Astrocyte of the hippocampus (primary cell): ENCODE data around the gene RIMBP3B.
"Not testable (repeated sequence)": the region's sequence is repeated elsewhere in the genome, so short reads cannot be mapped to it uniquely, and the experiment has no call there.

ENCODE experiments used
- DNase-seq: peaks from one replicate; pipeline ENCODE4 v3.0.0; 2011; ENCODE audit warnings: low read depth, low spot score

The RIMBP3B gene

GRCh38 chr22:21383701-21384467 is at the start of gene RIMBP3B:
RIMBP3B (plus strand) TSS chr22:21383751; CDS start chr22:21383859, 108 bp downstream.
- DNase-seq = not testable (repeated sequence)

- not testable (repeated sequence) for DNase-seq
Measured at GRCh38 chr22:21357527-21357926, 26.0 kb upstream of the RIMBP3B start.

- not testable (repeated sequence) for DNase-seq
Measured at GRCh38 chr22:21360525-21360924, 23.0 kb upstream of the RIMBP3B start.

GRCh38 chr22:21362473-21362872 is 21.1 kb upstream of the RIMBP3B start:
- not testable (repeated sequence) for DNase-seq

- DNase-seq = not testable (repeated sequence)
Measured at GRCh38 chr22:21363061-21363460, 20.5 kb upstream of the RIMBP3B start.

GRCh38 chr22:21363803-21364202 is 19.7 kb upstream of the RIMBP3B start:
- DNase-seq = not testable (repeated sequence)

GRCh38 chr22:21364362-21364761 is 19.2 kb upstream of the RIMBP3B start:
- not testable (repeated sequence) for DNase-seq

- not testable (repeated sequence) for DNase-seq
Measured at GRCh38 chr22:21365337-21365736, 18.2 kb upstream of the RIMBP3B start.

- not testable (repeated sequence) for DNase-seq
Measured at GRCh38 chr22:21368603-21369310, 14.8 kb upstream of the RIMBP3B start.

GRCh38 chr22:21375880-21376279 is 7.7 kb upstream of the RIMBP3B start:
- DNase-seq = not testable (repeated sequence)

GRCh38 chr22:21384468-21385357 is 1.2 kb downstream of the RIMBP3B start:
- not testable (repeated sequence) for DNase-seq

- DNase-seq = not testable (repeated sequence)
Measured at GRCh38 chr22:21389480-21389879, 5.9 kb downstream of the RIMBP3B start.

- not testable (repeated sequence) for DNase-seq
Measured at GRCh38 chr22:21390013-21390412, 6.5 kb downstream of the RIMBP3B start.

GRCh38 chr22:21394613-21395012 is 11.1 kb downstream of the RIMBP3B start:
- not testable (repeated sequence) for DNase-seq

- DNase-seq = not testable (repeated sequence)
Measured at GRCh38 chr22:21401197-21401969, 17.8 kb downstream of the RIMBP3B start.

- DNase-seq = not testable (repeated sequence)
Measured at GRCh38 chr22:21402763-21403314, 19.3 kb downstream of the RIMBP3B start.

GRCh38 chr22:21407139-21407538 is 23.6 kb downstream of the RIMBP3B start:
- not testable (repeated sequence) for DNase-seq

- DNase-seq = not testable (repeated sequence)
Measured at GRCh38 chr22:21407792-21408191, 24.2 kb downstream of the RIMBP3B start.

- not testable (repeated sequence) for DNase-seq
Measured at GRCh38 chr22:21416375-21416774, 32.8 kb downstream of the RIMBP3B start.

- DNase-seq = not testable (repeated sequence)
Measured at GRCh38 chr22:21417227-21417746, 33.7 kb downstream of the RIMBP3B start, which contains the start of gene HIC2. HIC2 (plus strand) TSS chr22:21417371; CDS start chr22:21442832, 25,461 bp downstream.
